ENCODE results near the gene MEG3.

MEG3 gene

GRCh38 chr14:100832311-100832960 is 6.5 kb downstream of the MEG3 start:
- Histone ChIP-seq H3K4me2 (no peak overlapping the region), H3K4me3 (IDR thresholded peaks at IDR 0.05; ENCODE audit: insufficient read depth, low read depth, low read length) (no peak overlapping the region), H3K36me3 (ENCODE audit: insufficient read depth) (no peaks in the 10 kb centered on the region), H3K4me1 (ENCODE audit: low read depth, poor library complexity, severe bottlenecking) (no peaks in the 10 kb centered on the region), H2AFZ (ENCODE audit: low read depth) (no peak overlapping the region), H3K79me2 (ENCODE audit: insufficient read depth, low read depth) (no peaks in the 10 kb centered on the region), H3K27me3 (ENCODE audit: insufficient read depth, low read depth) (peaks cover 25% of the 10 kb centered on the region; the same call in 1 of the 2 replicates), H4K20me1 (ENCODE audit: insufficient read depth) (no peaks in the 10 kb centered on the region), H3K9ac (no peak overlapping the region), H3K27ac (no peak overlapping the region)
- no peak for TF ChIP-seq CTCF (conservative IDR thresholded peaks at IDR 0.05; ENCODE audit: low read depth, low read length)

- Histone ChIP-seq H3K27ac (no peak overlapping the region), H3K4me2 (no peak overlapping the region), H3K4me3 (IDR thresholded peaks at IDR 0.05; ENCODE audit: insufficient read depth, low read depth, low read length) (no peak overlapping the region), H2AFZ (ENCODE audit: low read depth) (no peak overlapping the region), H3K79me2 (ENCODE audit: insufficient read depth, low read depth) (no peaks in the 10 kb centered on the region), H3K4me1 (ENCODE audit: low read depth, poor library complexity, severe bottlenecking) (no peaks in the 10 kb centered on the region), H4K20me1 (ENCODE audit: insufficient read depth) (no peaks in the 10 kb centered on the region), H3K36me3 (ENCODE audit: insufficient read depth) (no peaks in the 10 kb centered on the region), H3K27me3 (ENCODE audit: insufficient read depth, low read depth) (peaks cover 29% of the 10 kb centered on the region; the same call in 1 of the 2 replicates), H3K9ac (no peak overlapping the region)
- TF ChIP-seq CTCF (conservative IDR thresholded peaks at IDR 0.05; ENCODE audit: low read depth, low read length), result no peak
Observed at GRCh38 chr14:100834082-100834793, 8.3 kb downstream of the MEG3 start.

GRCh38 chr14:100834794-100835547 is 9.1 kb downstream of the MEG3 start:
- Histone ChIP-seq H3K4me2 (no peak overlapping the region), H3K79me2 (ENCODE audit: insufficient read depth, low read depth) (no peaks in the 10 kb centered on the region), H3K4me1 (ENCODE audit: low read depth, poor library complexity, severe bottlenecking) (no peaks in the 10 kb centered on the region), H3K27me3 (ENCODE audit: insufficient read depth, low read depth) (peaks cover 34% of the 10 kb centered on the region; the same call in 1 of the 2 replicates), H4K20me1 (ENCODE audit: insufficient read depth) (no peaks in the 10 kb centered on the region), H3K4me3 (IDR thresholded peaks at IDR 0.05; ENCODE audit: insufficient read depth, low read depth, low read length) (no peak overlapping the region), H3K27ac (no peak overlapping the region), H3K36me3 (ENCODE audit: insufficient read depth) (no peaks in the 10 kb centered on the region), H2AFZ (ENCODE audit: low read depth) (no peak overlapping the region), H3K9ac (no peak overlapping the region)
- TF ChIP-seq CTCF (conservative IDR thresholded peaks at IDR 0.05; ENCODE audit: low read depth, low read length), result no peak

GRCh38 chr14:100835548-100836310 is 9.8 kb downstream of the MEG3 start:
- H3K4me3 ChIP-seq (IDR thresholded peaks at IDR 0.05; ENCODE audit: insufficient read depth, low read depth, low read length), result no peak overlapping the region
- peaks cover 35% of the 10 kb centered on the region; the same call in 1 of the 2 replicates for H3K27me3 ChIP-seq (ENCODE audit: insufficient read depth, low read depth)
- H3K36me3 ChIP-seq (ENCODE audit: insufficient read depth), result no peaks in the 10 kb centered on the region
- TF ChIP-seq CTCF (conservative IDR thresholded peaks at IDR 0.05; ENCODE audit: low read depth, low read length), result no peak
- H3K4me1 ChIP-seq (ENCODE audit: low read depth, poor library complexity, severe bottlenecking), result no peaks in the 10 kb centered on the region
- no peak overlapping the region for H2AFZ ChIP-seq (ENCODE audit: low read depth)
- H3K9ac ChIP-seq, result no peak overlapping the region
- H4K20me1 ChIP-seq (ENCODE audit: insufficient read depth), result no peaks in the 10 kb centered on the region
- no peak overlapping the region for H3K4me2 ChIP-seq
- H3K79me2 ChIP-seq (ENCODE audit: insufficient read depth, low read depth), result no peaks in the 10 kb centered on the region
- no peak overlapping the region for H3K27ac ChIP-seq
